Right lung (tissue), 5 donors: ENCODE data around the gene PRPS1. TPM values are rescaled to one million over a fixed set of nuclear protein-coding genes. Genes with fewer than 3 reads are reported as not detected.

Experiments used
- polyA plus RNA-seq, 5 donors: library from polyadenylated mRNA; unstranded; fragments of 120-200 nt; gene quantifications; one replicate each; pipeline versions ENCODE4 v1.2.1 to v1.2.3, GENCODE V29; 2013; ENCODE audit warnings: inconsistent platforms in 1 of 5, low replicate concordance in 1 of 5; ENCODE audit not compliant: insufficient read length in 5 of 5, insufficient read depth in 1 of 5

Gene PRPS1
- polyA plus RNA-seq, 5 donors = 41.4 to 45.2 (median 44.0) TPM

Other genes with a start within 250 kb of the PRPS1 start
- gene FRMPD3, start 178.9 kb upstream of the PRPS1 start, polyA plus RNA-seq = 1 to 10 TPM; 7.0 to 8.5 (median 7.3) TPM
- 100 to 1,000 TPM; 120 to 130 (median 130) TPM for gene TSC22D3, start 147.3 kb downstream of the PRPS1 start, polyA plus RNA-seq
- under 1 TPM; 0.09 to 0.51 (median 0.14) TPM for gene NCBP2L, start 149.2 kb downstream of the PRPS1 start, polyA plus RNA-seq
- gene MID2, start 197.4 kb downstream of the PRPS1 start, polyA plus RNA-seq = 10 to 100 TPM; 13.5 to 21.8 (median 20.2) TPM